Upper lobe of left lung (tissue), 4 donors: Measurements from ENCODE around the gene DTX1.

Experiments used
- CTCF ChIP-seq, 6 experiments: fragments of 450-650 bp in 4 of 6; fragments of 200-600 bp in 2 of 6; sonication (generic) in 2 of 6; IDR thresholded peaks; one replicate each; pipeline ENCODE4 v1.5.1; 2016 to 2019; ENCODE audit warnings: antibody characterized with exemption in 6 of 6
- POLR2A ChIP-seq, 4 donors: fragments of 450-650 bp; IDR thresholded peaks; one replicate each; pipeline ENCODE4 v1.5.1; 2016 to 2017; ENCODE audit warnings: antibody characterized with exemption in 4 of 4, mild to moderate bottlenecking in 2 of 4

GRCh38 chr12:113099764-113100163 is 43.2 kb downstream of the DTX1 start:
- no peak for TF ChIP-seq POLR2A (IDR thresholded peaks at IDR 0.05)
- no peak for TF ChIP-seq CTCF (IDR thresholded peaks at IDR 0.05)
